Astrocyte (in vitro differentiated cells and primary cell): ENCODE results near the gene PPP1R13B. TPM values are rescaled to one million over a fixed set of nuclear protein-coding genes. Genes with fewer than 3 reads are reported as not detected.

Experiments
- DNase-seq: peaks from one replicate; pipeline ENCODE4 v3.0.0-alpha.2; 2010; ENCODE audit warnings: low read depth
- FAIRE-seq: peaks from 2 replicates; lab custom pipeline; 2011; peaks lifted over from hg19 to GRCh38; lab: Jason Lieb, UNC
- H2AFZ ChIP-seq: 2 replicates; pipeline ENCODE4 v1.6.0; 2012; ENCODE audit warnings: low read depth, low read length, inconsistent platforms
- H3K27ac ChIP-seq: 2 replicates; pipeline ENCODE4 v1.5.1; 2011; ENCODE audit warnings: low read depth, low read length, inconsistent platforms
- H3K27me3 ChIP-seq: 2 replicates; pipeline ENCODE4 v1.6.0; 2011; ENCODE audit warnings: low read length, inconsistent platforms; ENCODE audit not compliant: insufficient read depth
- H3K36me3 ChIP-seq: 2 replicates; pipeline ENCODE4 v1.5.1; 2011; ENCODE audit warnings: low read length, inconsistent platforms; ENCODE audit not compliant: insufficient read depth
- H3K4me1 ChIP-seq: 2 replicates; pipeline ENCODE4 v1.5.1; 2011; ENCODE audit warnings: low read length, inconsistent platforms; ENCODE audit not compliant: insufficient read depth
- H3K4me2 ChIP-seq: 2 replicates; pipeline ENCODE4 v1.6.0; 2012; ENCODE audit warnings: low read length, inconsistent platforms
- H3K4me3 ChIP-seq: 2 replicates; pipeline ENCODE4 v1.5.1; 2011; ENCODE audit warnings: low read depth, mild to moderate bottlenecking, low read length, inconsistent platforms; ENCODE audit not compliant: insufficient read depth
- H3K79me2 ChIP-seq: 2 replicates; pipeline ENCODE4 v1.6.0; 2012; ENCODE audit warnings: mild to moderate bottlenecking, low read length, inconsistent platforms; ENCODE audit not compliant: insufficient read depth
- H3K9ac ChIP-seq: 2 replicates; pipeline ENCODE4 v1.6.0; 2012; ENCODE audit warnings: mild to moderate bottlenecking, low read length, inconsistent platforms
- H3K9me3 ChIP-seq: 2 replicates; pipeline ENCODE4 v1.5.1; 2012; ENCODE audit warnings: low read depth, mild to moderate bottlenecking, low read length, inconsistent platforms; ENCODE audit not compliant: insufficient read depth
- H4K20me1 ChIP-seq: 2 replicates; pipeline ENCODE4 v1.6.0; 2012; ENCODE audit warnings: low read length, inconsistent platforms; ENCODE audit not compliant: insufficient read depth
- H3K27ac Mint-ChIP-seq: one replicate; pipeline ENCODE4 v1.8.0; 2021; ENCODE audit warnings: mild to moderate bottlenecking, mixed read lengths; ENCODE audit not compliant: unreplicated experiment
- H3K27me3 Mint-ChIP-seq: one replicate; pipeline ENCODE4 v1.8.0; 2021; ENCODE audit warnings: low read depth, mixed read lengths; ENCODE audit not compliant: unreplicated experiment
- H3K36me3 Mint-ChIP-seq: one replicate; pipeline ENCODE4 v1.8.0; 2021; ENCODE audit warnings: low read depth, mixed read lengths; ENCODE audit not compliant: unreplicated experiment
- H3K4me1 Mint-ChIP-seq: one replicate; pipeline ENCODE4 v1.8.0; 2021; ENCODE audit warnings: low read depth, mixed read lengths; ENCODE audit not compliant: unreplicated experiment
- H3K4me3 Mint-ChIP-seq: one replicate; pipeline ENCODE4 v1.8.0; 2021; ENCODE audit warnings: mild to moderate bottlenecking, moderate library complexity, mixed read lengths; ENCODE audit not compliant: unreplicated experiment
- H3K9me3 Mint-ChIP-seq: one replicate; pipeline ENCODE4 v1.8.0; 2021; ENCODE audit warnings: mild to moderate bottlenecking, mixed read lengths; ENCODE audit not compliant: unreplicated experiment
- CTCF ChIP-seq: IDR thresholded peaks from 2 replicates; pipeline ENCODE4 v1.5.1; 2011; ENCODE audit warnings: low read depth, mild to moderate bottlenecking, inconsistent platforms, low read length, moderate library complexity; ENCODE audit not compliant: insufficient read depth
- EZH2 ChIP-seq: IDR thresholded peaks from 2 replicates; pipeline ENCODE4 v1.6.1; 2012; ENCODE audit warnings: mild to moderate bottlenecking, low read length, inconsistent platforms; ENCODE audit not compliant: insufficient read depth
- total RNA-seq: library from RNA; stranded (reverse); gene quantifications from 2 replicates; pipeline ENCODE4 v1.2.1, GENCODE V29; 2021

The PPP1R13B gene
- total RNA-seq, 1 donor from 2014 or later: 7.0 TPM

DNA sequence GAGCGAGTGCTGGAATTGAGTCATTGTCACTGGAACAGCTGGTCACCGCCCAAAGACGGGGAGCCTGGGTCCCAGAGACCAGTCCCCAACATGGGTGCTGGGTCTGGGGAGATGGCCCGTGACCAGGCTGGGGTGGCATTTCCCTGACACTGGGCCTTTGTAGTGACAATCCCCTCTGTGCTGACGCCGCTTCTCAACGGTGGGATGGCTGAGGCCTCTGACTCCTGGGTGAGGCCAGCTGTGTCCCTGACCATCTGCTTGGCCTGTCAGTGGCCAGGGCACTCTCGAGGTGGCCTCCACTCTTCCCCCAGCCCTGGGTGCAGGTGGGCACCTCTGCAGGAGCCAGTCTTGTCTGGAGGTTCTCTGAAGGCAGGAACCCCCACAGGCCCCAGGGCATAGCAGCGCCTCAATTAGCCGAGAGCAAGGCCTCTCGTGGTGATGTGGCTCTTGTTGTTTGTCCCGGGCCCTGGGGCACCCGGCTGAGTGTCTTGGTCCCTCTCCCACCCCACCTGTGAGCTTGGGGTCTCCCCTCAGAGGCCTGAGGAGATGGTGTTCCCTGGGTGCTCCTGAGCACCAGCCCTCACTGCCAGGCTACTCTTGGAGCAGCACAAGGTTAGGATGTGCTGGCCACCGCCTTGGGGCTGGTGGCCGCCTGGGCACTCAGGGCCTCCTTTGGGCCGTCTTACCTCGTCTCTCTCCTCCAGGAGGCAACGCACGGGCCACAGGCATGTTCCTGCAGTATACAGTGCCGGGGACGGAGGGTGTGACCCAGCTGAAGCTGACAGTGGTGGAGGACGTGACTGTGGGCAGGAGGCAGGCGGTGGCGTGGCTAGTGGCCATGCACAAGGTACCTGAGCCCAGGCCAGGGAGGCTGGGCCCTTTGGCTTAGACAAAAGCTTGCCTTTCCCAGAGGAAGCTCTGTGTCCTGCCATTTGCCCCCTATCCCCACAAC lies 115.2 kb downstream of the PPP1R13B start:
- Histone ChIP-seq H3K9ac (no peak overlapping the region), H3K36me3 (peaks cover 19% of the 10 kb centered on the region), H4K20me1 (peaks cover 52% of the 10 kb centered on the region), H3K4me2 (no peak overlapping the region), H2AFZ (no peak overlapping the region), H3K9me3 (no peaks in the 10 kb centered on the region), H3K27me3 (no peaks in the 10 kb centered on the region), H3K4me3 (no peak overlapping the region), H3K79me2 (peaks cover 3% of the 10 kb centered on the region), H3K4me1 (no peaks in the 10 kb centered on the region), H3K27ac (no peak overlapping the region)
- Mint-ChIP-seq H3K36me3 (peaks cover 38% of the 10 kb centered on the region), H3K4me3 (no peak overlapping the region), H3K27ac (no peak overlapping the region), H3K9me3 (no peaks in the 10 kb centered on the region), H3K27me3 (no peaks in the 10 kb centered on the region), H3K4me1 (peaks cover 2% of the 10 kb centered on the region)
- FAIRE-seq (no peak), DNase-seq (no peak)
- no peak for TF ChIP-seq CTCF
- TF ChIP-seq EZH2: no peak

DNA sequence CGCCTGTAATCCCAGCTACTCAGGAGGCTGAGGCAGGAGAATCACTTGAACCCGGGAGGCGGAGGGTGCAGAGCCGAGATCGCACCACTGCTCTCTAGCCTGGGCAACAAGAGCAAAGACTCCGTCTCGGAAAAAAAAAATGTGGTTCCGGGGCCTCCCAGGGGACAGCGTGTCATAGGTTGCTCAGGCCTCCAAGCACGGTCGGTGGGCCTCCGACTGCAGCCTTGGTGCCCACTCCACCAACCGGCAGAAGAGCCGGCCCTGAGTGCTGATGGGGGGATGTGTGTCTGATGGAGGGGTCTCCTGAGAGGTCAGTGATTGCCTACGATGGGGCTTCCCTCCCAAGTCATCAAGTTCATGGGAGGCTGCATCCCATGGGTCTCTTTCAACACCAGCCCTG lies 115.9 kb downstream of the PPP1R13B start:
- Histone ChIP-seq H3K36me3 (peaks cover 18% of the 10 kb centered on the region), H3K9ac (no peak overlapping the region), H4K20me1 (peaks cover 54% of the 10 kb centered on the region), H3K27me3 (no peaks in the 10 kb centered on the region), H3K4me1 (no peaks in the 10 kb centered on the region), H3K4me2 (no peak overlapping the region), H2AFZ (no peak overlapping the region), H3K27ac (no peak overlapping the region), H3K4me3 (no peak overlapping the region), H3K79me2 (peaks cover 7% of the 10 kb centered on the region), H3K9me3 (no peaks in the 10 kb centered on the region)
- DNase-seq (no peak), FAIRE-seq (no peak)
- TF ChIP-seq EZH2: no peak
- TF ChIP-seq CTCF: no peak
- Mint-ChIP-seq H3K27me3 (no peaks in the 10 kb centered on the region), H3K4me3 (no peak overlapping the region), H3K9me3 (no peaks in the 10 kb centered on the region), H3K4me1 (peaks cover 2% of the 10 kb centered on the region), H3K27ac (no peak overlapping the region), H3K36me3 (peaks cover 31% of the 10 kb centered on the region)

- no peak for TF ChIP-seq CTCF
- no peak for TF ChIP-seq EZH2
- Histone ChIP-seq H3K36me3 (peaks cover 16% of the 10 kb centered on the region), H4K20me1 (peaks cover 64% of the 10 kb centered on the region), H3K4me2 (no peak overlapping the region), H3K79me2 (peaks cover 16% of the 10 kb centered on the region), H3K27me3 (no peaks in the 10 kb centered on the region), H3K27ac (no peak overlapping the region), H3K4me3 (no peak overlapping the region), H3K9ac (no peak overlapping the region), H3K4me1 (no peaks in the 10 kb centered on the region), H2AFZ (no peak overlapping the region), H3K9me3 (no peaks in the 10 kb centered on the region)
- peaks cover 2% of the 10 kb centered on the region for H3K4me1 Mint-ChIP-seq
- FAIRE-seq (no peak), DNase-seq (peak; percentile 33)
- no peak overlapping the region for H3K4me3 Mint-ChIP-seq
- peaks cover 26% of the 10 kb centered on the region for H3K36me3 Mint-ChIP-seq
- H3K9me3 Mint-ChIP-seq: no peaks in the 10 kb centered on the region
- H3K27ac Mint-ChIP-seq: no peak overlapping the region
- no peaks in the 10 kb centered on the region for H3K27me3 Mint-ChIP-seq
Measured at GRCh38 chr14:103730490-103731035, 116.8 kb downstream of the PPP1R13B start.
